MM.1S (cell line): Measurements from ENCODE around the gene ATP2C1.
A peak's percentile ranks its signal among the peaks of the same experiment; 100 is the strongest.

ENCODE experiments used
- DNase-seq: peaks from one replicate; pipeline ENCODE4 v3.0.0-alpha.2; 2015
- H2AFZ ChIP-seq: fragments of 300-600 bp; sonication (generic); 2 replicates; pipeline ENCODE4 v1.6.0; 2016; ENCODE audit warnings: antibody characterized with exemption, low read length
- H3F3A ChIP-seq: fragments of 300-600 bp; sonication (generic); 2 replicates; pipeline ENCODE4 v1.6.1; 2016; ENCODE audit warnings: mild to moderate bottlenecking, antibody characterized with exemption, low read length, moderate library complexity, mixed read lengths; ENCODE audit not compliant: insufficient read depth
- H3K27ac ChIP-seq: fragments of 300-600 bp; sonication (generic); 2 replicates; pipeline ENCODE4 v1.5.1; 2016; ENCODE audit warnings: mild to moderate bottlenecking, low read length
- H3K27me3 ChIP-seq: fragments of 300-600 bp; sonication (generic); replicated peaks from 2 replicates; pipeline ENCODE4 v1.6.0; 2016; ENCODE audit warnings: low read length; ENCODE audit not compliant: insufficient read depth
- H3K36me3 ChIP-seq: fragments of 300-600 bp; sonication (generic); replicated peaks from 2 replicates; pipeline ENCODE4 v1.6.1; 2016; ENCODE audit warnings: mild to moderate bottlenecking, low read length, mixed read lengths; ENCODE audit not compliant: insufficient read depth
- H3K4me1 ChIP-seq: fragments of 300-600 bp; sonication (generic); 2 replicates; pipeline ENCODE4 v1.6.1; 2016; ENCODE audit warnings: low read length, mixed read lengths
- H3K4me2 ChIP-seq: fragments of 300-600 bp; sonication (generic); 2 replicates; pipeline ENCODE4 v1.6.0; 2016; ENCODE audit warnings: low read depth, low read length
- H3K4me3 ChIP-seq: fragments of 300-600 bp; sonication (generic); 2 replicates; pipeline ENCODE4 v1.5.1; 2016; ENCODE audit warnings: low read length, mixed read lengths
- H3K79me2 ChIP-seq: fragments of 300-600 bp; sonication (generic); 2 replicates; pipeline ENCODE4 v1.6.1; 2016; ENCODE audit warnings: mixed run types, low read length, mixed read lengths
- H3K9ac ChIP-seq: fragments of 300-600 bp; sonication (generic); 2 replicates; pipeline ENCODE4 v1.6.1; 2016; ENCODE audit warnings: low read length, mixed read lengths
- H3K9me2 ChIP-seq: fragments of 300-600 bp; sonication (generic); replicated peaks from 2 replicates; pipeline ENCODE4 v1.6.1; 2016; ENCODE audit warnings: mild to moderate bottlenecking, low read length, mixed read lengths; ENCODE audit not compliant: insufficient read depth
- H3K9me3 ChIP-seq: fragments of 300-600 bp; sonication (generic); replicated peaks from 2 replicates; pipeline ENCODE4 v1.6.1; 2016; ENCODE audit warnings: mild to moderate bottlenecking, low read length, mixed read lengths; ENCODE audit not compliant: insufficient read depth
- H4K20me1 ChIP-seq: fragments of 300-600 bp; sonication (generic); 2 replicates; pipeline ENCODE4 v1.6.1; 2016; ENCODE audit warnings: mild to moderate bottlenecking, low read length, moderate library complexity, mixed read lengths; ENCODE audit not compliant: insufficient read depth
- CTCF ChIP-seq: fragments of 300-600 bp; sonication (generic); IDR thresholded peaks from 2 replicates; pipeline ENCODE4 v1.5.1; 2016; ENCODE audit warnings: antibody characterized with exemption, low read length, mixed read lengths
- EZH2 ChIP-seq: fragments of 300-600 bp; sonication (generic); optimal IDR thresholded peaks from 2 replicates; pipeline ENCODE3; 2017; ENCODE audit warnings: low read depth, mild to moderate bottlenecking, antibody characterized with exemption, low read length, mixed read lengths
- EZH2phosphoT487 ChIP-seq: fragments of 300-600 bp; sonication (generic); IDR thresholded peaks from 2 replicates; pipeline ENCODE4 v1.6.1; 2018; ENCODE audit warnings: antibody characterized with exemption, low read length

The ATP2C1 gene

GRCh38 chr3:130849091-130849552 is 44.8 kb upstream of the ATP2C1 start:
- Histone ChIP-seq H3F3A (peaks cover 39% of the 10 kb centered on the region), H4K20me1 (no peaks in the 10 kb centered on the region), H3K36me3 (no peaks in the 10 kb centered on the region), H3K79me2 (peaks cover 32% of the 10 kb centered on the region), H3K9me2 (no peaks in the 10 kb centered on the region), H3K27ac (peak overlapping the region; percentile 93), H3K4me2 (peak overlapping the region; percentile 70), H3K27me3 (no peaks in the 10 kb centered on the region), H3K9ac (peak overlapping the region; percentile 57), H3K9me3 (no peaks in the 10 kb centered on the region), H3K4me3 (no peak overlapping the region), H2AFZ (peak overlapping the region; percentile 2; the same call in 1 of the 2 replicates), H3K4me1 (peaks cover 34% of the 10 kb centered on the region)
- DNase-seq: peak; percentile 68
- TF ChIP-seq EZH2phosphoT487 (no peak), CTCF (no peak), EZH2 (no peak)

GRCh38 chr3:130850044-130850797 is 43.7 kb upstream of the ATP2C1 start:
- H3K4me3 ChIP-seq: peak overlapping the region; percentile 72

DNA sequence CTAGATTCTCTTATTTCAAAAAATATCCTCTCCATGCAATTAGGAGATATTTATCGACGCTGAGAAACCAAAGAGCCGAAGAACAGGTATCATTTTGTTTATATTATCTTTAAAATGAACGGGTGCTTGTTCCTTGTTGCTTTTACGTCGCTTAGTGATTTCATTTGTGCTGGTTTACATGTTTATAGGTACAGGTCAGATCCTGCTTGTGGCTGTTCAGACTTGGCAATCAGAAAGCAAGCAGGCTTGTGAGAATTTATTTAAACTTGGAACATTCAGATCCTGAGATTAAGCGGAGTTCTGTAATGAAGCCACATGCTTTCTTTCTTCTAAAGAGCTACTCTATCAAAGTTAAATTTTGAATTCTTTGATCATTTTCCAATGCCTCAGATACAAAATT is 43.0 kb upstream of the ATP2C1 start:
- H3K4me1 ChIP-seq: peaks cover 37% of the 10 kb centered on the region
- no peaks in the 10 kb centered on the region for H3K27me3 ChIP-seq
- no peak overlapping the region for H2AFZ ChIP-seq
- peak; percentile 40 for DNase-seq
- H3K9me3 ChIP-seq: no peaks in the 10 kb centered on the region
- H3K9me2 ChIP-seq: no peaks in the 10 kb centered on the region
- TF ChIP-seq CTCF (no peak), EZH2 (no peak), EZH2phosphoT487 (no peak)
- peak overlapping the region; percentile 93 for H3K27ac ChIP-seq
- H3K9ac ChIP-seq: peak overlapping the region; percentile 85
- no peaks in the 10 kb centered on the region for H3K36me3 ChIP-seq
- H3K79me2 ChIP-seq: peaks cover 49% of the 10 kb centered on the region
- no peaks in the 10 kb centered on the region for H4K20me1 ChIP-seq
- H3K4me2 ChIP-seq: peak overlapping the region; percentile 70
- H3F3A ChIP-seq: peaks cover 44% of the 10 kb centered on the region
- peak overlapping the region; percentile 72 for H3K4me3 ChIP-seq

More at GRCh38 chr3:130850044-130850797, 43.7 kb upstream of the ATP2C1 start:
- peaks cover 40% of the 10 kb centered on the region for H3K4me1 ChIP-seq
- no peaks in the 10 kb centered on the region for H3K9me2 ChIP-seq
- no peak for TF ChIP-seq EZH2
- TF ChIP-seq EZH2phosphoT487: no peak
- no peak for TF ChIP-seq CTCF
- H3K36me3 ChIP-seq: no peaks in the 10 kb centered on the region
- H2AFZ ChIP-seq: no peak overlapping the region
- peak overlapping the region; percentile 93 for H3K27ac ChIP-seq
- H3K4me2 ChIP-seq: peak overlapping the region; percentile 70
- no peaks in the 10 kb centered on the region for H4K20me1 ChIP-seq
- H3F3A ChIP-seq: peaks cover 44% of the 10 kb centered on the region
- no peaks in the 10 kb centered on the region for H3K27me3 ChIP-seq
- peak overlapping the region; percentile 85 for H3K9ac ChIP-seq
- DNase-seq: peak; percentile 97
- no peaks in the 10 kb centered on the region for H3K9me3 ChIP-seq
- H3K79me2 ChIP-seq: peaks cover 43% of the 10 kb centered on the region
